HG03196 (cell line): ENCODE data around the gene ARHGAP42.

Experiments used
- ATAC-seq: cut with Tn5 transposase; IDR thresholded peaks from one replicate; pipeline ENCODE4 v1.9.1; 2021; ENCODE audit not compliant: unreplicated experiment

ARHGAP42 gene

DNA sequence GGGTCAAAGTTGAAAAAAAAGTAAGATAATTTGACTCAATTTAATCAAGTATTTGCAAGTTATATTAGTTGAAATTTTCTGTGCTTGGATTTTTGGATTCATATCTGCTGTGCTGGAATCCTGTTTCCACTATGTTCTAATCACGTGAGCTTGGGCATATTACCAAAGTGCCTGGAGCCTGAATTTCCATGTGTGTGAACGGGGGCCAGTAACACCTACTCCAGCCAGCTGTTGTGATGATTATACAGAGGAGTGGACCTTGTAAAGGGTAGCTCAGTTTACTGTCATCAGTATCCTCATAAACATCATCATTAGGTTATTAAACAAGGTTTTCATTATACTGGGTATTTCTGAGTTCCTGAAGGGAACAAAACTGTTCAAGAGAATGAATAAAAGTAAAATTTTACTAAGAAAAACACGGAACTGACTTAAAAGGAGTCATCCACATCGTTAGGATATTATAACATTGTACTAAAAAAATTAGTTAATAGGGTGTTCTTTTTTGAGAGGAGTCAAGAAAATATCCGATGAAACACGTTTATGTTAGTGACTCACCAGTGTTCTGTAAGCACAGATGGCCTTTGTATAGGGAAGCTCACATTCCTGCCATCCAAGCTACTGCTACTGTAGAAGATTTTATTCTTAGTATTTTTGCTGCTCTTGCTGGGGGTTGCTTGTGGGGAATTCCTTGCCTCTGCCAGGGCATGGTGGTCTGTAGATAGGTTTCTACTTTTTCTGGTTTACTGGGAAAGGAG, 144.1 kb downstream of the ARHGAP42 start:
- ATAC-seq, result no peak

DNA sequence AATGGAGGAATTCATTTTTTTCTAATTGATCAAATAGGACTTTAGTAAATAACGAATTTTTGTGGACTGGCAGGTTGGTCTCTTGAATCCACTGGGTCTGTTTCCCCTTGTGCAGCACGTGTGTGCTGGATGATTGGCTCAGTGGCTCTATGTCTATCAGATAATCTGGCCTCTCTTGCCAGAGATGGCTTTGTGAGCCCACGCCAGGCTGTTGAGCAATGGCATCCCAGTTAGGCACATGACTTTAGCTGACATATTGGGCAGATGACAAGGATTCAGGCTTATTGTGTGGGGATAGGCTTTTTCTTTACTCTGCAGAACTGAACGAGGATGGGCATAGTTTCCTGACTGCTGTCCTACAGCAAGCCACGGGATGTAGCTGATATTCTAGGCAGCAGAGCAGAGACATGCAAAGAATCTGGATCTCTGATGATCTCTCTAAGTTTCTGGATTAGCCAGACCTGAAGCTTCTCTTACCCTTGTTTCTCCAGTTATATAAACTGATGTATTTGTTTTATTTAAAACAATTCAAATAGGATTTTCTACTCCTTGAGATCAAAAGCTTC, 144.9 kb downstream of the ARHGAP42 start:
- no peak for ATAC-seq

DNA sequence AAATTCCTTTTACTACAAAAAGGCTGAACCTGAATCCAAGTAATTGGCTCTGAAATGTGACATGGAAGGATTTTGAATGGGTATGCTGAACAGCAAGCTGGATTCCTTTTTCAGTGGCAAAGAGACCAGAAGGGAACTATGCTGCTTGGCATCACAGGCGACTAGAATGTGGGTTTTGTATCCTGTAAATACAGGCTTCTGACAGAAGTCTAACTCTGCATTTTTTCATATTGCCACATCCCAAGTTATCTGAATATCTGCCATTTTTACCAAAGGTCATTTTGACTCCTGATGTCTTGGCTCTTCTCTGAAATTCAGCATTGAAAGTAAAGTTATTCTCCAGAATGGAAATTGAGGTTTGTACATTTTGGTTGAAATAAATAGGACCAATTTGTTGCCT, 145.7 kb downstream of the ARHGAP42 start:
- no peak for ATAC-seq

DNA sequence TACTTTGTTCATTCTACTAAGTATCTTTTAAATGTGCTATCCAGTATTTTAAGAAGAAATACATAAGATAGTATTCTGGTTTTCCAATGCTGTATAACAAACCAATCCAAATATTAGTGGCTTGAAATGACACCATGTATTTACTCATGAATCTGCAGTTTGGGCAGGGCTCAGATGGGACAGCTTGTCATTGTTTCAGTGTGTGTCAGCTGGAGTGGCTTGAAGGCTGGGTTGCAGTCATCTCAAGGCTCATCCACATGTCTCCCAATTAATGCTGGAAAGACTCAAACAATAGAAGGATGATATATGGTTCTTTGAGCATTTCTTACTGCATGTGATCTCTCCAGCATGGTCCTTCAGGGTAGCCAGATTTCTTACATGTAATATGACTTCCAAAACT, 146.2 kb downstream of the ARHGAP42 start:
- ATAC-seq, result no peak

DNA sequence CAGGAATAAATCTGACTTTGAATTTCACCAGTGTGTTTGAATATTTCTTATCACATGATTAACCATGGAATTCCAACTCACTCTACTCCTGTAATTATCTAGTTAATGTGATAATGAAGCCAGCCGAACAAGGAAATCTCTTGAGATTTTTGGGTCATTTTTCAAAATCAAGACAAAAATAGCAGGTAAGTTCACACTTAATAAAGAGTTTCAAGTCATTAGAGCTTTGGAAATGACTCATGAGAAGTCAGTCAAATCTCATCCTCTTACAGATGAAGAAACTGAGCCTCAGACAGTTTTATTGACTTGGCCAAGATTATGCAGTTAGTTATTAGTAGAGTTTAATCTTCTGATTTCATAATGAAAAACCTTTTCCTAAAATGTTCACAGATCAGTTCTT, 148.8 kb downstream of the ARHGAP42 start:
- ATAC-seq, result no peak

DNA sequence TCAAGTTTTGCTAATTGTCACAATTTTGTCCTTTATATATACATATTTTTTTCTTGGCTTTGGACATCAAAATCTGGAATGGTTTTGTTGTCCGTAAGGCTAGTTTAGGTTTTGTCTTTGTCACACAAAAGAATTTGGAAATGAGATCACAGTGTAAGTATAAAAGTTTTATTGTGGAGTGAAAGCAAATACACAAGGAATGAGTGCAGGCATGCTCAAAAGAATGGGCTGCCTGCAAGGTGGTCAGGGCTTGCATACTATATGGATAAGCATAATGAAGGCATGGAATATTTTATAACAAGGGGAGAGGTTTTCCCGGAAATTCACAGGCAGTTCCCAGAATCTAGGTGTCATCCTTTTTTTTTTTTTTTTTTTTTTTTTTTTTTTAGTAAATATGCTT, 150.2 kb downstream of the ARHGAP42 start:
- ATAC-seq, result no peak

DNA sequence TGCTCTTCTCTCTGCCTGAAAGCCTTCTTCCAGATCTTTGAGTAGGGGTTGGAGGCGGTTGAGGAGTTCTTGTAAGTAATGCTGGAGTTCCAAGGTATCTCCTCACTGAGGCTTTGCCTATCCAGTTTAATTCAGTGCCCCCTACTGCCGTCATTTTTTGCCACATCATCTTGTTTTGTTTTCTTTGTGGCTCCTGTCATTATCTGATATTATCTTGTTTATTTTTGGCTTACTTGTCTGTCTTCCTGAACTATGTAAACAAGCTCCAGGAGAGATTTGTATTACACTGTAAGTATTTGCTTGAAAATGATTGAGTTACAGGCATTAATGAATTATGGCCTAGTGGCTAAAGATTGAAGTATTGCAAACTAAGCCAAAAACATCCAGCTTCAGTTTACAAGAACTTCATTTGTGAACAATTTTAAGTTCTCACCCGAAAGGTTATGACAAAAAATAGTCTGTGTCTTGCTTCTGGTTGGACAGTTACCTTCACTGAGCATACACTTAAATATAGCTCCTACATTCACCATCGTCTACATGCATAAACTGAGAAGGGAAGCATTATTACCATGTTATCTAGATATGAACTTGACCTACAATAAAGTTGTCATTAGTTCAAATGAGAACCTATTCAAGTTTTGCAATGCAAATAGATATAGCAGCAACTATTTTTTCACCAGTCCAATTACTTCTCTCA, 154.8 kb downstream of the ARHGAP42 start:
- no peak for ATAC-seq

DNA sequence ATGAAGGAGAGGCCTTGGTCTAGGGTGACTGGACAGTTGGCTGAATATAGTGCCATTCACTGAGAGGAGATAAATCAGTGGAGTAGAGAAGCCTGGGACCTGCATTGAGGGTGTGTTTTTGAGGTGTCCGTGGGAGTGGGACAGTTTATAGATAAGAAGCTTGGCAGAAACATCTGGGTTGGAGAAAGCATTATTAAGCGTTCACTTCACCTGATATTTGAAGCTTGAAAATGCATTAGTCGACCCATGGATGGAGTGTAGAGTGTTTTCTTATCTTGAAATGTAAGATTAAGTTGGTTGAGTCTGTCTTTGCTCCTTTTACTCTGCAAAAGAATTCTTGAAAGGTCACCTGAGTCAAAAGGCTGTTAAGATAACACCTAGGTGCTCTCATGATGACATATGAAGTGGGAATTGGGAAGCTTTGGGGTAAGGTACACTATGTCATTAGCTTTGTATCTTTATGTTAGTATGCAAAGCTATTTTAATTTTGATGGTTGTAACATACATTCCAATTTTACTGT, 160.7 kb downstream of the ARHGAP42 start:
- ATAC-seq, result no peak

DNA sequence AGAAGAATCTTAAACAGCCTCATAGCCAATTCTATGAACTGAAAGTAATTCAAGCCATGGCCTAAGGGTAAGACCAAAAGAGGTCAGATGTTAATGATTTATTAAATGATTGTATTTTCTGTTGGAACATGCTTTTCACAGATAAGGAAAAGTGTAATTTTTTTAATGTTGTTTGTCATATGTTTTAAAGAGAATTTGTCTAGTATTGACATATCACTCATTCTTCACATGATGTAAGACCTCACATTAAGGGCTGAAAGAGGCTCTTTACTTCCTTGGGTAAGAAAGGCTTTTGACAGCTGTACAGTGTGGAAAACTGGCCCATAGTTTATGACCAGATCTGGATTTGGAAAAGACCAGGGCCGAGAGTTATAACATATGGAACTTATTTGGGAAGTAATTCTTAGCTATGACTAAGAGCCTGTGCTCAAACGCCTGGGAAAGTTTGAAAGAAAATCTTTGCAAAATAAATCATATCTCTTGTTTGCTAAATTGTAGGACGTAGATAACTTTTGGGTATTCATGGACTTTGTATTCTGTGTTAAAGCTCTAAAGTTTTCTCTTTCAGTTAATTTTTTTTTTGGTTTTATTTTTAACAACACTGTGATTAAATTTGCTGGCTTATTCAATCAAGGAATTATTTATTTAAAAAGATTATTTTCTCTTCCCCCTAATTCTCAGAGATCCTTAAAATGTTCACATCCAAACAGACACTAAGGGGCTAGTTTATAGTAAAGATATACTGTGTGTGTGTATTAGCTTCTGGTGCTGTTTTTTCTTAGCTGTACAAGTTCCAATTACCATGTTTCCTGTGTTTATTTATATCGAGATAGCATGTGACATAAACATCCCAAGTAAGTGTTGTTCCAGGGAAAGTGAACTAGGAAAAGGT, 162.2 kb downstream of the ARHGAP42 start:
- no peak for ATAC-seq

DNA sequence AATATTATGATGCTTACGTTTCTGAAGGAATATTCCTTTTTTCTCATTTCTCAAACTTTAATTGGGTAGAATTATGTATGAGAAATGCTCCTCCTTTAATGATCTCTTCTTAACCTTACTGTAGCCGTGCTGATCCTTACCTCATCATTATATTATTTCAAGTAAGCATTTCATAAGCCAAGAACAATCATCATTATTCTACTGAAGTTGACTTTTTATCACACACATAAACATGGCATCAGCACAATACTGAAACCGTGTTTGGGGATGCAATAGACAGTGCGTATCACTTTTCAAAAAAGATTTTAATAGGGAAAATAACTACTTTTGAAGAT, 162.8 kb downstream of the ARHGAP42 start:
- no peak for ATAC-seq

DNA sequence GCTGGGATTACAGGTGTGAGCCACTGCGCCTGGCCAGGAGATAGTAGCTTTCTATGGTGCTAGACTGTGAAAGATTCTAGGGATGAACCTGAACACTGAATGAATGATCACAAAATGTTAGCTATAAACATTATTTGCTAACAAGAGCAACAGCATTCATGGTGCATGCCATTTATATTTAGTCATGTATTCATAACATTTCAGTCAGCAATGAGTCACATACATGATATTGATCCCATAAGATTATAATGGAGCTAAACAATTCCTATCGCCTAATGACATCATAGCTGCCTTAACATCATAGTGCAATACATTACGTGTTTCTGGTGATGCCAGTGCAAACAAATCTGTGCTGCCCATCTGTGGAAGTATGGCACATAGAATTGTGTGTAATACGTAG, 164.1 kb downstream of the ARHGAP42 start:
- ATAC-seq, result no peak

DNA sequence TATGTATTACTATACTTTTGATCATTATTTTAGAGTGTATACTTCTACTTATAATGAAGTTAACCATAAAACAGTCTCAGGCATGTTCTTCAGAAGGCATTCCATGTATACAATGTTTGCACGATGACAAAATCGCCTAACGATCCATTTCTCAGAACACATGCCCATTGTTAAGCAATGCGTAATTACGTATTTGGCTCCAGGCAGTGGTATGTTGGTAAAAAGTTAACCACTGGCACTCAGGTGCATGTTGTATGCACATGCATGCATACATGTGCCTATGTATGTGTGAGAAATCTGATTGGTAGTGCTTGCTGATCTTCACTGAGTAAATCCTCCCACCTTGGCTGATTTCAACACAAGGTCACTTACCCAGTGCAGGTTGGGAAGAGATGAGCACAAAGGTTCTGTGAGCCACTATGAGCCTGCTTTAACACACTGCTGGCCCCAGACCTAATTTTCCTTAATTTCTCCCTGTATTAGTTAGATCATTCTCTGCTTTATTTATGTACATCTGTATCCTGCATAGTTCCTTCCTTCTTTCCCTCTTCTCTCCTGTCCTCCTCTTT, 164.6 kb downstream of the ARHGAP42 start:
- ATAC-seq, result no peak

DNA sequence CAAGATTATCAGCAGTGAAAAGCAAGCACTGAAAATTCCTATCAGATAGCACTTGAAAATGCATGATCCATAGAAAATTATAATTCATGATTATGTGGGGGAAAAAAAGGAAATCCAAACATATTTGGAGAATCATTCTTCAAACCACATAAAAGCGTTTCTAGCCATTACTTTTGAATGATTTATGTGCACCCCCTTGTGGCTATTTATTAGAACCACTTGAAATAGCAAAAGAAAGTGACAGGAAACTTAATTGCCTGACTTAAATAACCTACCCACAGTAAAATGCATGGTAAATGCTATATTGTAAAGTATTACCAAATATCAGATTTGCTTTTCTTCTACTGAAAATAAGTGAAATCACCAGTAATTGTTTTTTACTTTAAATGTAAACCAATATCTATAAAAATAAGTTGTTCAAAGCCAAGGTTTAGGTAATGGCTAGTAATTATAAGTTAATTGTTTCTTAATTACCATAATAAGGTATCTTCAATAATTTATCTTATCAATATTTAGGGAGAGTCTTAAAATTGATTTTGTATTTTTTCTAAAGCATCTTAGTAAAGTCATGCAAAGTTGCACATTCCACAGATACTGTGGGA, 168.5 kb downstream of the ARHGAP42 start:
- ATAC-seq, result no peak

DNA sequence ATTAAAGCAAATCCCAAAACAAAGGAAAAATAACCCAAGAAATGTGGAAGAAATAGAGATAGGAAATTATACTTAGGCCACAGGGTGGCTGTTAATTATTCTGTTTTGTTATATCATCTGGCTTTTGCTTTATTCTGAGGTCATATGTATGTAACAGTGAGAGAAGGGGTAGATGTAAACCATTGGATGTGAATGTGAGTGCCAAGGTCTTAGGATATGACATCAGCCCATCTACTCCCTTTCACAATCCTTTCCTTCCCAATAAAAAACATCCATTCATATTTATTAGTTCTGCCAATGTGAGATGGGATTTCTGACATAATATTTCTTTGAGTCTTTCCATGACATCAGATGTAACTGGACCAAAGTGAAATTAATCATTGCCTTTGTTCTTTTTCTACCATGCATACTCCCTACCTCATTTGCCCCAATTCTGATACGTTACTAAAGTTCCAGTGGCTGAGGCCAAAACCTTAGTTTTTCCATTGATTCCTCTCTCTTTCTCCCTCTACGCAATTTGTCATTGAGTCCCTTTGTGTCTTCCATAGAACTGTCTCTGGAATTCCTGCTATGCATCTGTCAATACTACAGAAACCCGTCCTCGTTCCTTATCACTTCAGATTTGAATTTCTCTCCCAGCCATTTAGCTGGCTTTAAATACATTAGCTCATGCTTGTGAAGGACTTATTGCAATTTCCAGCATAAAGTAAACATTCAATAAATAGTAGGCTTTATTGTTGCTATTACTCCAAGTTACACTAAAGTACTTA, 170.3 kb downstream of the ARHGAP42 start:
- no peak for ATAC-seq

DNA sequence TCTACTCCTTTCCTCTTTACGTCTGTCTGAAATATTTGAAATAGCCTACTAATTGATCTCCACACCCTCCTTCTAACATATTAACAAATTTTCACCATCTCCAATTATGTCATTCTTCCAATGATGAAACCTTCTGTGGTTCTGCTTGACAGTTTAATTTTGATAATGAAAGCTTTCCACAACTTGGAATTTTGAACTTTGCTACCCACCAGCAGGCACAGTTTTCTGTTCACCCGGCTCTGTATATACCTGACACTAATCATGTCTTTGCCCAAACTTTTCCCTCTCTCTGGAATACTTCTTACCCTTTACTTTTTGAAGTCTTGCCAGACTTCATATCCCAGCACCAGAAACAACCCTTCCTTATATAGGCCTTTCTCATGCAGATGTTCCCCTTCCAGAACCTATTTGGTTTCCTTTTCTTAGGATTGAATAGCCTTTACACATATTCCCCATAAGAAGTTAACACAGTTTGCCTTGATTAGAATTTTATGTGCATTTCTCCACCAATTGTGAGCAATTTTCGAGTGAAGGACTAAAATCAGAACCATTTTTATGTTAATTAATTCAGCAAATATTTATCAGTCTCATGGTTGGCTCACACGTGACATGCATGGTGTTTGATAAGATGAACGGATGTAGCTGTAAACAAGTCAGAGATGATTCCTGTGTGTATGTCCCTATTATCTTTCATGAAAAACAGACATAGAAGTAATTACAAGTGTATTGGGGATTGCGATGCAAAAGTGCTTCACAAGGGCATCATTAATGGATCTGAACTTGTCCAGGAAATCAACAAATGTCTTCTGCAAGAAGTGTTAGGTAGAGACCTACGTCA, 173.4 kb downstream of the ARHGAP42 start:
- no peak for ATAC-seq

DNA sequence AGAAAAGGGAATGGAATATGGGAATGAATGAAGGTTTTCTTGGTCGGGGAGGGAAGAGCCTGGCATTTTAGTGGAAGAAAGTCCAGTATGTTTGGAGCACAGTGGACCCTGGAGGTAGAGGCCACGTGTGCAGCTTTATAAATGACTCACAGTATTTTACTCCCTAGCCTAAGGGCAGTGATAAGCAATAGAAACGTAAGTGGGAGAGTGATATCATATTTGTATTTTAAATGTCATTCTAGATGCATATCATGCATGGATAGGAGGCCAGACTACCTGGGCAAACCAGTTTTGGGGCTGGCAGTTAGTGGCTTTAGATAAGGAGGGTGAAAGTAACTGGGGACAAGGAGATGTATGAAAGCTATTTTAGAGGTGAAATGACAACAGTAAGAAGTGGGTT, 174.1 kb downstream of the ARHGAP42 start:
- no peak for ATAC-seq

DNA sequence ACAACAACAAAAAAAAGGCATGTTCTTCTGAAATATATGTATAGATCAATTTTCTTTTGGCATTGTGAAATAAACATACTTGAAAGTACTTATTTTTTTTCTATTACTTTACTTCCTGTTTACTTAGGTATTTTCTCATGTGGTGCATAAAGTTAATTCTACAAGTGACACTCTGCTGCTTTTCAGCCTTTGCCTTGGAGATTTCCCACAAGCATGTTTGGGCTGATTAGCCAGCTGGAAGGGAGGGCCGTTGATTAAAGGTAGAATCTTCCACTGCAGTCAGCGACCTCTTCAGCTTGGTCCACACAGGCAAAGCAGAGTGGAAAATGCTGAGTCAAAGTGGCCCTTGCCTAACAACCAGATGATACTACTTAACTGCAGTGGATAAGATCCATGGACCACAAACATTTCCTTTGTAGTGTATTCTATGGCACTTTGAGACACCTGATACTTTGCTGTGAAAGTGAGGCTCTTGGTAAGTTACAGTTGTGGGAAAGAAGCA, 176.0 kb downstream of the ARHGAP42 start:
- ATAC-seq, result no peak

DNA sequence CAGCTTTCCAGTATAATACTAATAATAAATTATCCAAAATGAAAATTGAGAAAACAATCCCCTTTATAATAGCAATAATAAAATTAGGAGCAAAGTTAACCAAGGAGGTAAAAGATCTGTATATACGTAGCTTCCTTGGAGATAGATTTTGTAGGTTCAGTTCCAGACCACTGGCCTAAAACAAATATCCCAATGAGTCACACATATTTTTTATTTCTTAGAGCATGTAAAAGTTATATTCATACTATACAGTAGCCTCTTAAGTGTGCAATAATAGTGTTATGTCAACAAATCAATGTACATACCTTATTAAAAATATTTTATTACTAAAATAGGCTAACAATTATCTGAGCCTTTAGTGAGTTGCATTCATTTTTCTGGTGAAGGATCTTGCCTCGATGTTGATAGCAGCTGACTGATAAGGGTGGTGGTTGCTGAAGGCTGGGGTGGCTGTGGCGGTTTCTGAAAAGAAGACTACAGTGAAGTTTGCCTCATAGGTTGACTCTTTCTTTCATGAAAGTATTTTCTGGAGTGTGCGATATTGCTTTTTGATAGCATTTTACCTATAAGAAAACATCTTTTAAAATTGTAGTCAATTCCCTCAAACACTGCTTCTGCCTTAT, 178.5 kb downstream of the ARHGAP42 start:
- ATAC-seq, result no peak
